HCT116 (cell line): ENCODE data around the gene TNNI2. TPM values are rescaled to one million over a fixed set of nuclear protein-coding genes. Genes with fewer than 3 reads are reported as not detected.

ENCODE experiments used
- ATAC-seq: fragments of 200-7000 bp; cut with Tn5 transposase; 2 replicates; pipeline ENCODE4 v1.9.1; 2020; ENCODE audit warnings: mild to moderate bottlenecking, moderate library complexity
- BruUV-seq: library from RNA; stranded (reverse); fragments of 400-500 nt; replicated peaks from 2 replicates; lab custom pipeline; 2021; lab: Mats Ljungman, UMichigan
- CTCF ChIA-PET: fragments of 300-600 bp; sonication (Branson Sonifier 250); formaldehyde crosslinking; loops from one replicate; lab custom pipeline; 2021; ENCODE audit warnings: antibody characterized with exemption; lab: Charles Lee
- POLR2A ChIA-PET: fragments of 300-600, 350-600 bp; sonication (Branson Sonifier 250); formaldehyde crosslinking; loops from one replicate; lab custom pipeline; 2021; ENCODE audit warnings: antibody characterized with exemption; lab: Charles Lee
- RAD21 ChIA-PET, 2 experiments: fragments of 300-600 bp; sonication (Branson Sonifier 250); formaldehyde crosslinking; loops; one replicate each; lab custom pipeline; 2023; ENCODE audit warnings: low total read pairs in 2 of 2; ENCODE audit not compliant: uncharacterized antibody in 2 of 2, unreplicated experiment in 2 of 2, low non-redundant PET in 1 of 2; lab: Charles Lee
- DNase-seq: peaks from one replicate; pipeline ENCODE4 v3.0.0-alpha.2; 2010; ENCODE audit warnings: low read depth, low spot score
- H2AFZ ChIP-seq: fragments of 200-600 bp; shearing (Covaris generic), sonication (generic); 2 replicates; pipeline ENCODE4 v1.6.1; 2017; ENCODE audit warnings: low read depth, mixed run types, mixed read lengths, antibody characterized with exemption, low read length; ENCODE audit not compliant: poor library complexity, severe bottlenecking
- H3K27ac ChIP-seq: 2 replicates; pipeline ENCODE4 v1.5.1; 2012; ENCODE audit warnings: low read depth, low read length
- H3K27me3 ChIP-seq: fragments of 200-600 bp; sonication (generic); 2 replicates; pipeline ENCODE4 v1.6.1; 2016; ENCODE audit warnings: mixed run types, low read length, mixed read lengths; ENCODE audit not compliant: insufficient read depth
- H3K36me3 ChIP-seq, 2 experiments: fragments of 200-500 bp in 1 of 2; fragments of 200-600 bp in 1 of 2; sonication (Bioruptor generic) in 1 of 2; sonication (generic) in 1 of 2; 2 replicates each; pipeline versions ENCODE4 v1.5.1 to v1.6.1; 2014 to 2016; ENCODE audit warnings: low read length in 2 of 2, inconsistent platforms in 1 of 2, mixed read lengths in 1 of 2, mixed run types in 1 of 2; ENCODE audit not compliant: insufficient read depth in 2 of 2, control insufficient read depth in 1 of 2
- H3K4me1 ChIP-seq, 2 experiments: fragments of 200-600 bp in 1 of 2; sonication (generic) in 1 of 2; 2 replicates each; pipeline versions ENCODE4 v1.5.1 to v1.6.1; 2012 to 2017; ENCODE audit warnings: low read length in 2 of 2, inconsistent platforms in 1 of 2, mild to moderate bottlenecking in 1 of 2, mixed read lengths in 1 of 2, mixed run types in 1 of 2, moderate library complexity in 1 of 2; ENCODE audit not compliant: insufficient read depth in 2 of 2, control insufficient read depth in 1 of 2
- H3K4me2 ChIP-seq: fragments of 200-600 bp; sonication (generic); 2 replicates; pipeline ENCODE4 v1.6.1; 2017; ENCODE audit warnings: mixed run types, low read length, mixed read lengths
- H3K4me3 ChIP-seq, 2 experiments: fragments of 200-600 bp in 1 of 2; sonication (generic) in 1 of 2; replicated peaks in 1 of 2; 2 replicates each; pipeline ENCODE4 v1.5.1; 2011 to 2016; ENCODE audit warnings: low read length in 2 of 2, control low read depth in 1 of 2, low read depth in 1 of 2, mild to moderate bottlenecking in 1 of 2, mixed read lengths in 1 of 2, mixed run types in 1 of 2
- H3K79me2 ChIP-seq: fragments of 200-600 bp; sonication (generic); 2 replicates; pipeline ENCODE4 v1.6.1; 2017; ENCODE audit warnings: mild to moderate bottlenecking, mixed run types, low read length, moderate library complexity, mixed read lengths; ENCODE audit not compliant: insufficient read depth
- H3K9ac ChIP-seq: fragments of 200-600 bp; sonication (generic); 2 replicates; pipeline ENCODE4 v1.6.1; 2016; ENCODE audit warnings: low read length, mixed read lengths
- H3K9me2 ChIP-seq: fragments of 200-600 bp; sonication (generic), shearing (Covaris generic); 2 replicates; pipeline ENCODE4 v1.6.1; 2017; ENCODE audit warnings: mixed run types, mild to moderate bottlenecking, moderate library complexity; ENCODE audit not compliant: insufficient read depth
- H3K9me3 ChIP-seq, 2 experiments: fragments of 200-500 bp in 1 of 2; fragments of 200-600 bp in 1 of 2; sonication (Bioruptor generic) in 1 of 2; sonication (generic) in 1 of 2; 2 replicates each; pipeline ENCODE4 v1.6.1; 2014 to 2017; ENCODE audit warnings: low read length in 2 of 2, mixed read lengths in 2 of 2, inconsistent platforms in 1 of 2, low read depth in 1 of 2, mild to moderate bottlenecking in 1 of 2, mixed run types in 1 of 2, moderate library complexity in 1 of 2; ENCODE audit not compliant: control insufficient read depth in 1 of 2, insufficient read depth in 1 of 2
- H4K20me1 ChIP-seq: fragments of 200-600 bp; sonication (generic), shearing (Covaris generic); 2 replicates; pipeline ENCODE4 v1.6.1; 2017; ENCODE audit warnings: mixed run types, mild to moderate bottlenecking, moderate library complexity; ENCODE audit not compliant: insufficient read depth
- EZH2phosphoT487 ChIP-seq: fragments of 200-600 bp; IDR thresholded peaks from 2 replicates; pipeline ENCODE4 v1.6.1; 2018; ENCODE audit warnings: antibody characterized with exemption, borderline replicate concordance
- FOSL1 ChIP-seq: IDR thresholded peaks from 2 replicates; pipeline ENCODE4 v1.6.1; 2012; ENCODE audit warnings: low read depth
- JUND ChIP-seq: IDR thresholded peaks from 2 replicates; pipeline ENCODE4 v1.6.1; 2012
- MAX ChIP-seq: IDR thresholded peaks from 2 replicates; pipeline ENCODE4 v1.6.1; 2012
- REST ChIP-seq: IDR thresholded peaks from 2 replicates; pipeline ENCODE4 v1.6.1; 2012; ENCODE audit warnings: low read depth
- SP1 ChIP-seq: IDR thresholded peaks from 2 replicates; pipeline ENCODE4 v1.6.1; 2012; ENCODE audit warnings: low read depth
- TCF7L2 ChIP-seq: IDR thresholded peaks from 2 replicates; pipeline ENCODE4 v1.7.0; 2011; ENCODE audit warnings: borderline replicate concordance, inconsistent platforms; ENCODE audit not compliant: insufficient read depth, insufficient read length; ENCODE audit errors: extremely low read depth
- intact Hi-C: fragments of 100-400 bp; cut with micrococcal nuclease; formaldehyde crosslinking; loops from 2 replicates; pipeline ENCODE4 v1.10.0; 2022
- total RNA-seq: library from RNA; stranded (reverse); gene quantifications from one replicate; pipeline ENCODE4 v1.2.1, GENCODE V29; 2021; ENCODE audit not compliant: unreplicated experiment

Gene TNNI2
- total RNA-seq, 1 experiment from 2014 or later = not detected

- Histone ChIP-seq H4K20me1 (no peaks in the 10 kb centered on the region), H3K79me2 (no peaks in the 10 kb centered on the region), H3K27me3 (no peaks in the 10 kb centered on the region), H3K9me3 (no peaks in the 10 kb centered on the region), H2AFZ (no peak overlapping the region), H3K27ac (no peak overlapping the region), H3K36me3 (no peaks in the 10 kb centered on the region), H3K9ac (no peak overlapping the region), H3K4me1 (no peaks in the 10 kb centered on the region), H3K9me2 (no peaks in the 10 kb centered on the region), H3K4me2 (no peak overlapping the region), H3K4me3 (no peak overlapping the region)
- ChIA-PET CTCF (interaction anchor here (0.7 kb wide), 1 partner anchor 34 kb away, joined by 3 read pairs; no protein-coding TSS in a partner anchor), POLR2A (no interaction called here), RAD21 (no interaction called here)
- no peak for TF ChIP-seq FOSL1
- TF ChIP-seq TCF7L2 = peak; percentile 97
- ATAC-seq = no peak
- BruUV-seq = no TSS peak
- intact Hi-C loops = no loop called here
- DNase-seq = no peak
Observed at GRCh38 chr11:1842149-1843097, 3.6 kb downstream of the TNNI2 start.

DNA sequence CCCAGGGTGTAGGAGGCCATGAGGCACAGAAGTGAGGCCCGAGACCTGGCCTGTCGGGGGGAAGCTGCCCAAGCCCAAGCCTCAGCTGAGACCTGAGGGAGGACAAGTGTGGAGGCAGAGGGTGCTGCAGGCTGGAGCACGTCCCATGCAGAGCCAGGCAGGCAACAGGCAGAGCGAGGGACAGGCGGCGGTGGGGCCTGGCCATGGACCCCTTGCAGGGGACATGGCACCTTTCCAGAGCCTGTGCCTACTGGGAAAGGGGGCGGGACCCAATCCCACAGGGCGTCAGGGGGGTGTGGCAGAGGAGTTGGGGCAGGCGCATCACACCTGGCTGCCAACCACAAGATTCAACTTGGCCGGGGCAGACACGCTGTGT is 4.3 kb downstream of the TNNI2 start:
- intact Hi-C loops = no loop called here

More for the DNA sequence above, 4.3 kb downstream of the TNNI2 start:
- H3K4me1 ChIP-seq = no peaks in the 10 kb centered on the region
- no peak overlapping the region for H3K4me2 ChIP-seq
- H3K4me3 ChIP-seq = no peak overlapping the region
- no peaks in the 10 kb centered on the region for H3K79me2 ChIP-seq
- RAD21 ChIA-PET = no interaction called here
- CTCF ChIA-PET = interaction anchor here (0.7 kb wide), 1 partner anchor 33 kb away, joined by 3 read pairs; no protein-coding TSS in a partner anchor
- TF ChIP-seq EZH2phosphoT487 (no peak), JUND (no peak), TCF7L2 (no peak), SP1 (no peak), MAX (no peak), REST (no peak)
- no peak overlapping the region for H3K27ac ChIP-seq
- H4K20me1 ChIP-seq = no peaks in the 10 kb centered on the region
- ATAC-seq (no peak), DNase-seq (no peak)
- no peaks in the 10 kb centered on the region for H3K27me3 ChIP-seq
- no peaks in the 10 kb centered on the region for H3K9me3 ChIP-seq
- POLR2A ChIA-PET = no interaction called here
- no peaks in the 10 kb centered on the region for H3K9me2 ChIP-seq
- BruUV-seq = no TSS peak
- H2AFZ ChIP-seq = no peak overlapping the region
- no peaks in the 10 kb centered on the region for H3K36me3 ChIP-seq
- H3K9ac ChIP-seq = no peak overlapping the region
